Measurements from ENCODE around the gene DPF3.

GRCh38 chr14:72780751-72781150 lies 113.2 kb downstream of the DPF3 start:
- TF ChIP-seq CTCF (IDR thresholded peaks at IDR 0.05; ENCODE audit: low read length) (no peak), EZH2 (optimal IDR thresholded peaks at IDR 0.05; ENCODE audit: low read depth, low read length) (no peak)
